ENCODE data around the gene SORCS2.

Gene SORCS2

GRCh38 chr4:7267829-7268228, 75.5 kb downstream of the SORCS2 start:
- DNase-seq (ENCODE audit: low spot score) = no peak

GRCh38 chr4:7268941-7269340, 76.6 kb downstream of the SORCS2 start:
- DNase-seq (ENCODE audit: low spot score) = no peak

GRCh38 chr4:7270121-7270520, 77.8 kb downstream of the SORCS2 start:
- no peak for DNase-seq (ENCODE audit: low spot score)

- DNase-seq (ENCODE audit: low spot score) = no peak
These were observed 80.1 kb downstream of the SORCS2 start for GRCh38 chr4:7272404-7272803.

DNA sequence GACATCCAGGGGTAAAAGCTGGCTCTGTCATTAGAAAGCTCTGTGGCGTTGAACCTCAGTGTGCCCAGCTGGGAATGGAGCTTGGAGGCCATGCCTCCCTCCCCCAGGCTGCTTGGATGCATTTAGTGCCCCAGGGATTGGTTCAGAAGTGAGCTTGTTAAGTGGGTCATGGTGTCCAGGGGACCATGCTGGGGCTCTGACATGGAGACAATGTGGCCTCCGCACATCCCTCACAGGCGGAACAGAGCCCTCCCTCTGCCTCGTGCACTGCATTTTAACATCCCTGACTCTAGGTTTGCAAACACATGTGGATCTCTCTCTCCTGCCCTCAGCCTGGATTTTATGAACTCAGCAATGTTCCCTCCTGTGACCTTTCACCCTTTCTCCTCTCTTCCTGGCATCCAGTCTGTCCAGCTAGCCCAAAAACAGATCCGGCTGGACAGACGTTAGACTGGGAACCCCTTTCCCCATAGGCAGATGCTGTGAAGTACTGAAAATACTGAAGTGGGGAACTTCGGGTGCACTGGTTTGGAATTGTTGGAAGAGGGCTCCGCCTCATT, 81.5 kb downstream of the SORCS2 start:
- no peak for DNase-seq (ENCODE audit: low spot score)

DNA sequence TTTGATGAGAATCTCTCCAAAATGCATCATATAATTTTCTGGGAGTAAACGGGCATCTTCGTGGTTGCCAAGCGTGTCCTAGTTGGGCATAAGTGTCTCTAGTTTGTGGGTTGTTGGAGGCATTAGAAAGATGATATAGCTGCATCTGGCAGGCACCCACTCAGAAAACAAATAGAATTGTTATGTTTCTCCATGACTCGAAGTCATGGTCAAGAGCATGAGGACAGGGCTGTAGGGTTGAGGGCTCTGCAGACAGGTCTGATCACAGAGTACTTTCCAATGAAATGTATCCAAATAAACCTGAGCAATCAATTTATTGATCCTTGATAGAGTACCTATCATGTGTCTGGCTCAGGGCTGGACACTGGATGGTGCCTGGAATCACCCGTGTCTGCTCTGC, 82.7 kb downstream of the SORCS2 start:
- no peak for DNase-seq (ENCODE audit: low spot score)

DNA sequence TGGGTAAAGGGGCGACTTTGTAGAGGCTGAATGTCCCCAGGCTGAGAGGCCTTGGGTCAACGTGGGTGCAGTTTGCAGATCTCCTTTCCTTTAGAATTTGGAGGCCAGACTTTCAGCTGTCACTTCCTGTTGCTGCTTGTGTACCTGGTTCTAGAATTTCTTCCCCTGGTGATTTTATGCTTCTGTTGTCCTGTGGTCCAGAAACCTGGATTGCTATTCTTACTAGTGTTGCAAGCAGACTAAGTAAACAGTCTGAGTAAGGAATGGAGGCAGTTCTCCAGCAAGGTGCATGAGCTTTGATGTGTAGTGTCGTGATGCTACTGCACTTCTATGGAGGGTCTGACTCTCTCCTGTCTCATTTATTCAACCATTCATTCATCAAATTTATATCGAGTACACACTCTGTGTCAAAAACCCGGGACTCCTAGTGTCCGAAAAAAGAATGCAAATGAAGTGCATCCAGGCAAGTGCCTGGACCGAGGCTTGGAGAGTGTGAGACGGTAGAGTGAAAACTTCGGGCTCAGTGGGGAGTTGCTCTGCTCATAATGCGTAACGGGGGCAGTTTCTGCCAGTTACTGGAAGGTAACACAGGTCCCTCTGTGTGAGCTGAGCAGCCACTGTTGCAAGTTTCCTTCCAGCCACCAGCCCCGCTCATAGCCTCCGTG, 83.3 kb downstream of the SORCS2 start:
- DNase-seq (ENCODE audit: low spot score) = no peak

GRCh38 chr4:7276515-7276914, 84.2 kb downstream of the SORCS2 start:
- DNase-seq (ENCODE audit: low spot score) = no peak

DNA sequence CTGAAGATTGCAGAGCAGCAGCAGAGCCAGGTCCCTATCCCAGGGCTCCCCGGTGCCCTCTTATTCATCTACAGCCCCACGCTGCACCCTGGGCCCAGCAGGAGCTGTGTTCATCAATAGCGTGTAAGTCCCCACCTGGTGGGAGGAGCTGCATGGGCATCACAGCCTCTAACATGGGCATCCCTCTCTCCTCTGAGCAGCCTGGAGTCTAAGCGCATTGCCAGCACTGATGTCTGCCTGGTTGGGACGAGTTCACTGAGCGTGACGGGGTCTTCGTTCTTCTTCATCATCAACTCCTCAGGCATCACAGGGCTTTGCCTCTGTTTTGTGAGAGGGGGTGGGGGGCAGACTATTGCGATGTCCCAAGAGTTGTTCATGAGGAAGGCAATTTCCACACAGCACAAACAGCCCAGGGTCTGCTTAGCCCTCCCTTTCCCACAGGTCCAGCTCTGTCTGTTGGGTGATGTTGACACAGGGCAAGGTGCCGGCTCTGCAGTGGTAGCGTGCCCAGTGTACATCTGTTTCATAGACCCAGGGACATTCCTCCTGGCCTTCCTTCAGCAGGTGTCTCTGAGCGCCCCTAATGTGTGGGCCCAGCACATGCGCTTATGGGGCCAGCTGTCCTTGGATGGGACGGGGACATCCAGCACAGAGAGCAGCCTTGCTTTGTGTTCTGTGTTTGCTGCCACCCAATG, 85.9 kb downstream of the SORCS2 start:
- DNase-seq (ENCODE audit: low spot score) = no peak

DNA sequence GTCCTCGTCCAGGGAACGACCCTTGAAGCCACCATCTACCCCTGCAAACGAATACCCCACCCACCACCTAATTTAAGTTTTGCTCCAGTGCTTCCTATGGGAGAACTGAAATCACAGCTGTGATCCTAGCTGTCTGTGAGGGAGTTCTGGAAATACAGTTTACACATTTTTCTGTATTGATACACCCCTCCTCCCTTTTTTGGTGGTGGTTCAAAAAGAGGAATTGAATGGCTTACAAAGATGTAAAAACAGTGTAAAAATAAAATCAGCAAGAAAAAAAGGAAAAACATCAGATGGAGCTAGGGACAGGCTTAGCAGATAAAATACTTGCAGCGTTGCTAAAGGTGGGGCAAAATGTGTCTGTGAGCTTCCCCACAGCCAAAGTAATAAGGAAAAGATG, 86.6 kb downstream of the SORCS2 start:
- no peak for DNase-seq (ENCODE audit: low spot score)

- no peak for DNase-seq (ENCODE audit: low spot score)
These were observed 87.6 kb downstream of the SORCS2 start for GRCh38 chr4:7279902-7280301.

GRCh38 chr4:7280926-7281690, 88.8 kb downstream of the SORCS2 start:
- no peak for DNase-seq (ENCODE audit: low spot score)

- DNase-seq (ENCODE audit: low spot score) = no peak
These were observed 89.6 kb downstream of the SORCS2 start for GRCh38 chr4:7281691-7282665.

DNA sequence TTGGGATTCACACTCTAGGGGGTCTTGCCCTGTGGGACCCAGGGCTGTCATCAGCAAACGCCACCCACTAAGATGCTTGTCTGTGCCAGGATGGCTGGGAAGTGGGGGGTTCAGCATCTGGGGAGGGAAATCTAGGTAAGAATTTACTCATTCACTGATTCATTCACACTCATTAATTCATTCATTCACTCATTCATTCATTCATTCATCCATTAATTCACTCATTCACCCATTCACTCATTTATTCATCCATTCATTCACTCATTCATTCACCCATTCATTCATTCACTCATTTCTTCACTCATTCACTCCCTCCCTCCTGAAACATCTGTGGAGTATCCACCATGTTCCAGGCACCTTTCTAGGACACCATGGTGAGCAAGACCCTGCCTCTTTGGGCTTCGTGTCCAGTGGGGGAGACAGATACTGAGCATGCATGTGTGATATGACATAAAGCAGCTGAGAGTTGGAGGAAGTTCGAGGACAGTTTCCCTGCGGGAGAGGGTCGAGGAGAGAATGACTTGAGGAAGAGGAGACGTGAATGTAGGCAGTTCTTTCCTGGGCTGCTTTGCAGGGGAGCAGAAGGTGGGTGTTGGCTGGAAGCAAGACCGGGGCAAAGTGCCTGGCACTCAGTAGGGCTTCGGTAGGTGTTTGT, 90.6 kb downstream of the SORCS2 start:
- no peak for DNase-seq (ENCODE audit: low spot score)

DNA sequence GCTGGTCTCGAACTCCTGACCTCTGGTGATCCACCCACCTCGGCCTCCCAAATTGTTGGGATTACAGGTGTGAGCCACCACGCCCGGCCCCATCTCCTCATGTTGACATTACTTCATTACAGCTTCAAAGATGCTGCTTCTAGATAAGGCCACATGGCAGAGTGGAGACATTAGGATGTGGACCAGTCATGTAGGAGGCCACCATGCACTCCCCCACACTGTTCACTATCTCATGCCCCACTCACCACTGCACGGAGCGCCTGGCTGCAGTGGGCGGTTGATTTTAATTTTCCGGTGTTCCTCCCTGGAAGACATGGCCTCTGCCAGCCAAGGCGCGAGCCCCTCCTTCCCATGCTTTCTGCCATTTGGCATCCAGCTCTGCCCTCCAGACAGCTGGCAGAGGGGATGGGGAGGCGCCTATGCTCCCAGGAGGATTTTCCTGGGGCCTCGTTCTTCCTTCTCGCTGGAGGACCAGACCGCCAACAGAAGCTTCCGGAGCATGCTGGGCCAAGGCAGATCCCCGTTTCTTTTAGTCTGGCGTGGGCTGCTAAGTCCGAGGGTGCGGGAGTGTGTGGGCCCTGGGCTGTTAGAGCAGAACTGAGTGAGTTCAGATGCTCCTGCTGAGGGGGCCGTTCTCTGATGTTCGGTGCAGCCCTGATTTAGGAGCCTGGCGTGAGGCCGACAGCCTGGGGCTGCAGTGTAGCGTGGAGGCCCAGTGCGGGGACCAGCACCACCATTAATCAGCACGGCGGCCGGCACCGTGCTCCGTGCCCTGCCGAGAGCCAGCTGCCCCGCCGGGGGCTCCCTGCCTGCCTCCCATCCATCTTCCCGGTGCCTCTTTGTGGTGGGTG, 93.1 kb downstream of the SORCS2 start:
- DNase-seq (ENCODE audit: low spot score) = no peak

- DNase-seq (ENCODE audit: low spot score) = no peak
These were observed 93.8 kb downstream of the SORCS2 start for GRCh38 chr4:7286170-7286569.

DNA sequence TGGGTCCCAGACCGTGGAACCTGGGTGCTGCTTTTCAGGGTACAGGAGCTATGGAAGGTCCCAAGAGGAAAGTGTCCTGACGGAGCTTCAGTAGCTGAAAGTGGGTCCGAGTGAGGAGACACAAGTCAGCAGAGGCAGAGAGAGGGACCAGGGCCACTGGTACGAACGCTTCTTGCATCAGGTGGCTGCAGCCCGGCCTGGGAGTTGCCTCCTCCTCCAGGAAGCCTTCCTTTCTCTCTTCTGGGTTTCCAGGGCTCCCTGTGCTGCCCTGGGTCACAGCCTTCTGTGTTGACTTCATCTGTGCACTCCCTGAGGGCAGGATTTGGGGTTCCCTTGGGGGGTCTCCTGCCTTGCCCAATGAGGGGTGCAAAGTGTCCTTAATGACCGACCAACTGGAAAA, 94.5 kb downstream of the SORCS2 start:
- DNase-seq (ENCODE audit: low spot score) = no peak

DNA sequence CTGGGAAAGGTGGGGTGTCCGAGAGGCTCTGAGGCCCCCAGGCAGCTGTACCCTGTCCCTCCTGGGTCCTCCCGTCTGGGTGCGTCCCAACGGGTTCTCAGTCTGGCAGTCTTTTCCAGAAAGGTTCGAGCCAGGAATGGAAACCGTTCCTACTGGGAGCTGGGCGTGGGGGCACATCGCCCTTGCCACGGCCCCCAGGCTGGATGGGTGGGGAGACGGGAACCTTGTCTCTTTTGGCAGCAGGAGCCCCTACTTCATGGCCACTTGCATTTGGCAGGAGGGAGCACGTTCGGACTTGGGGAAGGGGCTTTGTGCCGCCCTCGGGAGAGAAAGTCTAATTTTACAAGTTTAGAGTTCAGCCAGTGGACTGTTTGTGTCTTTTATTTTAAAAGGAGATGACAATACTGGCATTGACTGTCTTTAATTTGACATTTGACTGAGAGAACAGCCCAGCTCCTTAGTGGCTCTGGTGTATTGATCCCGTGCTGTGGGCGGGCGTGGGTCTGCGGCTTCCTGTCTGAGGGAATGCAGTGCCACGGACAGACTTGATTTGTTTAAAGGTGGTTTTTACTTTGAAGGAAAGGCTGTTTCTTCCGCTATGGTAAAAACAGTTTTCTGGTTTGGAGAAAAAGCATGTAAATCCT, 95.1 kb downstream of the SORCS2 start:
- no peak for DNase-seq (ENCODE audit: low spot score)

- no peak for DNase-seq (ENCODE audit: low spot score)
These were observed 95.6 kb downstream of the SORCS2 start for GRCh38 chr4:7287918-7288280.

Measured in AG08396 (cell line).